ENCODE results near the gene PEX11G. TPM values are rescaled to one million over a fixed set of nuclear protein-coding genes. Genes with fewer than 3 reads are reported as not detected.

PEX11G gene
- total and polyA plus RNA-seq, 2 experiments from 2014 or later, result 2.2 TPM

DNA sequence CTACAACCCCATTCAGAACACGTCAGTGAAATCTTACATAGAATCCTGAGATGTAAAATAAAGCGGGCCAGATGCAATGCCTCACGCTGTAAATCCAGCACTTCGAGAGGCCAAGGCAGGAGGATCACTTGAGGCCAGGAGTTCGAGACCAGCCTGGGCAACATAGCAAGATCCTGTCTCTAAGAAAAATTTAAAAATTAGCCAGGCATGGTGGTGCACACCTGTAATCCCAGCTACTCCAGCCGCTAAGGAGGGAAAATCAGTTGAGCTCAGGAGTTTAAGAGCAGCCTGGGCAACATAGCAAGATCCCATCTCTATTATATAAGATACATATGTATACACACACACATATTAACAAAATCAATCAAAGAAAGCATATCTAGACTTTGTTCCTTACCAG, 41.2 kb downstream of the PEX11G start (continued):
- TF ChIP-seq, protein P1, sequence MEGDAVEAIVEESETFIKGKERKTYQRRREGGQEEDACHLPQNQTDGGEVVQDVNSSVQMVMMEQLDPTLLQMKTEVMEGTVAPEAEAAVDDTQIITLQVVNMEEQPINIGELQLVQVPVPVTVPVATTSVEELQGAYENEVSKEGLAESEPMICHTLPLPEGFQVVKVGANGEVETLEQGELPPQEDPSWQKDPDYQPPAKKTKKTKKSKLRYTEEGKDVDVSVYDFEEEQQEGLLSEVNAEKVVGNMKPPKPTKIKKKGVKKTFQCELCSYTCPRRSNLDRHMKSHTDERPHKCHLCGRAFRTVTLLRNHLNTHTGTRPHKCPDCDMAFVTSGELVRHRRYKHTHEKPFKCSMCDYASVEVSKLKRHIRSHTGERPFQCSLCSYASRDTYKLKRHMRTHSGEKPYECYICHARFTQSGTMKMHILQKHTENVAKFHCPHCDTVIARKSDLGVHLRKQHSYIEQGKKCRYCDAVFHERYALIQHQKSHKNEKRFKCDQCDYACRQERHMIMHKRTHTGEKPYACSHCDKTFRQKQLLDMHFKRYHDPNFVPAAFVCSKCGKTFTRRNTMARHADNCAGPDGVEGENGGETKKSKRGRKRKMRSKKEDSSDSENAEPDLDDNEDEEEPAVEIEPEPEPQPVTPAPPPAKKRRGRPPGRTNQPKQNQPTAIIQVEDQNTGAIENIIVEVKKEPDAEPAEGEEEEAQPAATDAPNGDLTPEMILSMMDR (conservative IDR thresholded peaks at IDR 0.05; ENCODE audit: low read depth in 2 of 2), result no peak
- TF ChIP-seq STAT1 (IDR thresholded peaks at IDR 0.05; ENCODE audit: unreplicated experiment) (no peak), EZH2phosphoT487 (IDR thresholded peaks at IDR 0.05; ENCODE audit: unreplicated experiment) (no peak)

DNA sequence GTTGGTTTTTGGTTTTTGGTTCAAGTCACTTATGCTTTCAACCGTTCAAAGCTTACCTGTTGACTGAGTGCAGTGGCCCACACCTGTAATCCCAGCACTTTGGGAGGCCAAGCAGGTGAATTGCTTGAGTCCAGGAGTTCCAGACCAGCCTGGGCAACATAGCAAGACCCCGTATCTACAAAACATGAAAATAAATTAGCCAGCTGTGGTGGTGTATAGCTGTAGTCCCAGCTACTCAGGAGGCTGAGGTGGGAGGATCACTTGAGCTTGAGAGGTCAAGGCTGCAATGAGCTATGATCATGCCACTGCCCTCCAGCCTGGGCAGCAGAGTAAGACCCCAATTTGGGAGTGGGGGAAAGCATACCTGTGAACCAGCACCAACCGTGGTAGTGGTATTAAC, 43.7 kb downstream of the PEX11G start:
- Histone ChIP-seq H3K4me2 (no peak overlapping the region), H3K27ac (ENCODE audit: low read depth) (no peak overlapping the region), H4K20me1 (replicated peaks; ENCODE audit: insufficient read depth) (no peaks in the 10 kb centered on the region), H3K4me3 (no peak overlapping the region), H3K27me3 (ENCODE audit: insufficient read depth) (no peaks in the 10 kb centered on the region), H3K4me1 (ENCODE audit: insufficient read depth) (no peaks in the 10 kb centered on the region), H3F3A (replicated peaks; ENCODE audit: low read depth) (no peaks in the 10 kb centered on the region), H3K79me2 (replicated peaks; ENCODE audit: insufficient read depth) (no peaks in the 10 kb centered on the region), H3K36me3 (ENCODE audit: insufficient read depth) (peaks cover 10% of the 10 kb centered on the region; the same call in 1 of the 2 replicates), H3K9me2 (ENCODE audit: insufficient read depth) (no peaks in the 10 kb centered on the region), H2AFZ (no peak overlapping the region)
- Mint-ChIP-seq H3K27ac (no peak overlapping the region), H3K4me1 (no peaks in the 10 kb centered on the region), H3K36me3 (ENCODE audit: low read depth) (peaks cover 77% of the 10 kb centered on the region), H3K9me3 (peaks cover 5% of the 10 kb centered on the region), H3K27me3 (ENCODE audit: insufficient read depth, low read depth, poor library complexity) (no peaks in the 10 kb centered on the region), H3K4me3 (no peak overlapping the region)
- no peak for DNase-seq (ENCODE audit: low spot score)
- ATAC-seq, result no peak
- TF ChIP-seq JUNB (IDR thresholded peaks at IDR 0.05; ENCODE audit: unreplicated experiment) (no peak), ZNF331 (CRISPR knock-in tag; IDR thresholded peaks at IDR 0.05; ENCODE audit: low read depth) (no peak), EZH2phosphoT487 (IDR thresholded peaks at IDR 0.05; ENCODE audit: unreplicated experiment) (no peak), STAT1 (IDR thresholded peaks at IDR 0.05; ENCODE audit: unreplicated experiment) (no peak), CREB1 (CRISPR knock-in tag; IDR thresholded peaks at IDR 0.05; ENCODE audit: low read depth) (no peak), POLR2AphosphoS5 (IDR thresholded peaks at IDR 0.05; ENCODE audit: low read depth) (no peak), EZH2 (IDR thresholded peaks at IDR 0.05; ENCODE audit: low read depth, unreplicated experiment) (no peak)
- TF ChIP-seq, protein P2, sequence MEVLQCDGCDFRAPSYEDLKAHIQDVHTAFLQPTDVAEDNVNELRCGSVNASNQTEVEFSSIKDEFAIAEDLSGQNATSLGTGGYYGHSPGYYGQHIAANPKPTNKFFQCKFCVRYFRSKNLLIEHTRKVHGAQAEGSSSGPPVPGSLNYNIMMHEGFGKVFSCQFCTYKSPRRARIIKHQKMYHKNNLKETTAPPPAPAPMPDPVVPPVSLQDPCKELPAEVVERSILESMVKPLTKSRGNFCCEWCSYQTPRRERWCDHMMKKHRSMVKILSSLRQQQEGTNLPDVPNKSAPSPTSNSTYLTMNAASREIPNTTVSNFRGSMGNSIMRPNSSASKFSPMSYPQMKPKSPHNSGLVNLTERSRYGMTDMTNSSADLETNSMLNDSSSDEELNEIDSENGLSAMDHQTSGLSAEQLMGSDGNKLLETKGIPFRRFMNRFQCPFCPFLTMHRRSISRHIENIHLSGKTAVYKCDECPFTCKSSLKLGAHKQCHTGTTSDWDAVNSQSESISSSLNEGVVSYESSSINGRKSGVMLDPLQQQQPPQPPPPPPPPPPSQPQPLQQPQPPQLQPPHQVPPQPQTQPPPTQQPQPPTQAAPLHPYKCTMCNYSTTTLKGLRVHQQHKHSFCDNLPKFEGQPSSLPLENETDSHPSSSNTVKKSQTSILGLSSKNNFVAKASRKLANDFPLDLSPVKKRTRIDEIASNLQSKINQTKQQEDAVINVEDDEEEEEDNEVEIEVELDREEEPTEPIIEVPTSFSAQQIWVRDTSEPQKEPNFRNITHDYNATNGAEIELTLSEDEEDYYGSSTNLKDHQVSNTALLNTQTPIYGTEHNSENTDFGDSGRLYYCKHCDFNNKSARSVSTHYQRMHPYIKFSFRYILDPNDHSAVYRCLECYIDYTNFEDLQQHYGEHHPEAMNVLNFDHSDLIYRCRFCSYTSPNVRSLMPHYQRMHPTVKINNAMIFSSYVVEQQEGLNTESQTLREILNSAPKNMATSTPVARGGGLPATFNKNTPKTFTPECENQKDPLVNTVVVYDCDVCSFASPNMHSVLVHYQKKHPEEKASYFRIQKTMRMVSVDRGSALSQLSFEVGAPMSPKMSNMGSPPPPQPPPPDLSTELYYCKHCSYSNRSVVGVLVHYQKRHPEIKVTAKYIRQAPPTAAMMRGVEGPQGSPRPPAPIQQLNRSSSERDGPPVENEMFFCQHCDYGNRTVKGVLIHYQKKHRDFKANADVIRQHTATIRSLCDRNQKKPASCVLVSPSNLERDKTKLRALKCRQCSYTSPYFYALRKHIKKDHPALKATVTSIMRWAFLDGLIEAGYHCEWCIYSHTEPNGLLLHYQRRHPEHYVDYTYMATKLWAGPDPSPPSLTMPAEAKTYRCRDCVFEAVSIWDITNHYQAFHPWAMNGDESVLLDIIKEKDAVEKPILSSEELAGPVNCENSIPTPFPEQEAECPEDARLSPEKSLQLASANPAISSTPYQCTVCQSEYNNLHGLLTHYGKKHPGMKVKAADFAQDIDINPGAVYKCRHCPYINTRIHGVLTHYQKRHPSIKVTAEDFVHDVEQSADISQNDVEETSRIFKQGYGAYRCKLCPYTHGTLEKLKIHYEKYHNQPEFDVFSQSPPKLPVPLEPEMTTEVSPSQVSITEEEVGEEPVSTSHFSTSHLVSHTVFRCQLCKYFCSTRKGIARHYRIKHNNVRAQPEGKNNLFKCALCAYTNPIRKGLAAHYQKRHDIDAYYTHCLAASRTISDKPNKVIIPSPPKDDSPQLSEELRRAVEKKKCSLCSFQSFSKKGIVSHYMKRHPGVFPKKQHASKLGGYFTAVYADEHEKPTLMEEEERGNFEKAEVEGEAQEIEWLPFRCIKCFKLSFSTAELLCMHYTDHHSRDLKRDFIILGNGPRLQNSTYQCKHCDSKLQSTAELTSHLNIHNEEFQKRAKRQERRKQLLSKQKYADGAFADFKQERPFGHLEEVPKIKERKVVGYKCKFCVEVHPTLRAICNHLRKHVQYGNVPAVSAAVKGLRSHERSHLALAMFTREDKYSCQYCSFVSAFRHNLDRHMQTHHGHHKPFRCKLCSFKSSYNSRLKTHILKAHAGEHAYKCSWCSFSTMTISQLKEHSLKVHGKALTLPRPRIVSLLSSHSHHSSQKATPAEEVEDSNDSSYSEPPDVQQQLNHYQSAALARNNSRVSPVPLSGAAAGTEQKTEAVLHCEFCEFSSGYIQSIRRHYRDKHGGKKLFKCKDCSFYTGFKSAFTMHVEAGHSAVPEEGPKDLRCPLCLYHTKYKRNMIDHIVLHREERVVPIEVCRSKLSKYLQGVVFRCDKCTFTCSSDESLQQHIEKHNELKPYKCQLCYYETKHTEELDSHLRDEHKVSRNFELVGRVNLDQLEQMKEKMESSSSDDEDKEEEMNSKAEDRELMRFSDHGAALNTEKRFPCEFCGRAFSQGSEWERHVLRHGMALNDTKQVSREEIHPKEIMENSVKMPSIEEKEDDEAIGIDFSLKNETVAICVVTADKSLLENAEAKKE (CRISPR knock-in tag; IDR thresholded peaks at IDR 0.05), result no peak
- TF ChIP-seq, protein P3, sequence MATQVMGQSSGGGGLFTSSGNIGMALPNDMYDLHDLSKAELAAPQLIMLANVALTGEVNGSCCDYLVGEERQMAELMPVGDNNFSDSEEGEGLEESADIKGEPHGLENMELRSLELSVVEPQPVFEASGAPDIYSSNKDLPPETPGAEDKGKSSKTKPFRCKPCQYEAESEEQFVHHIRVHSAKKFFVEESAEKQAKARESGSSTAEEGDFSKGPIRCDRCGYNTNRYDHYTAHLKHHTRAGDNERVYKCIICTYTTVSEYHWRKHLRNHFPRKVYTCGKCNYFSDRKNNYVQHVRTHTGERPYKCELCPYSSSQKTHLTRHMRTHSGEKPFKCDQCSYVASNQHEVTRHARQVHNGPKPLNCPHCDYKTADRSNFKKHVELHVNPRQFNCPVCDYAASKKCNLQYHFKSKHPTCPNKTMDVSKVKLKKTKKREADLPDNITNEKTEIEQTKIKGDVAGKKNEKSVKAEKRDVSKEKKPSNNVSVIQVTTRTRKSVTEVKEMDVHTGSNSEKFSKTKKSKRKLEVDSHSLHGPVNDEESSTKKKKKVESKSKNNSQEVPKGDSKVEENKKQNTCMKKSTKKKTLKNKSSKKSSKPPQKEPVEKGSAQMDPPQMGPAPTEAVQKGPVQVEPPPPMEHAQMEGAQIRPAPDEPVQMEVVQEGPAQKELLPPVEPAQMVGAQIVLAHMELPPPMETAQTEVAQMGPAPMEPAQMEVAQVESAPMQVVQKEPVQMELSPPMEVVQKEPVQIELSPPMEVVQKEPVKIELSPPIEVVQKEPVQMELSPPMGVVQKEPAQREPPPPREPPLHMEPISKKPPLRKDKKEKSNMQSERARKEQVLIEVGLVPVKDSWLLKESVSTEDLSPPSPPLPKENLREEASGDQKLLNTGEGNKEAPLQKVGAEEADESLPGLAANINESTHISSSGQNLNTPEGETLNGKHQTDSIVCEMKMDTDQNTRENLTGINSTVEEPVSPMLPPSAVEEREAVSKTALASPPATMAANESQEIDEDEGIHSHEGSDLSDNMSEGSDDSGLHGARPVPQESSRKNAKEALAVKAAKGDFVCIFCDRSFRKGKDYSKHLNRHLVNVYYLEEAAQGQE (IDR thresholded peaks at IDR 0.05; ENCODE audit: unreplicated experiment), result no peak
- TF ChIP-seq, protein P4, sequence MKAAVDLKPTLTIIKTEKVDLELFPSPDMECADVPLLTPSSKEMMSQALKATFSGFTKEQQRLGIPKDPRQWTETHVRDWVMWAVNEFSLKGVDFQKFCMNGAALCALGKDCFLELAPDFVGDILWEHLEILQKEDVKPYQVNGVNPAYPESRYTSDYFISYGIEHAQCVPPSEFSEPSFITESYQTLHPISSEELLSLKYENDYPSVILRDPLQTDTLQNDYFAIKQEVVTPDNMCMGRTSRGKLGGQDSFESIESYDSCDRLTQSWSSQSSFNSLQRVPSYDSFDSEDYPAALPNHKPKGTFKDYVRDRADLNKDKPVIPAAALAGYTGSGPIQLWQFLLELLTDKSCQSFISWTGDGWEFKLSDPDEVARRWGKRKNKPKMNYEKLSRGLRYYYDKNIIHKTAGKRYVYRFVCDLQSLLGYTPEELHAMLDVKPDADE (IDR thresholded peaks at IDR 0.05), result no peak

Measured in GM23338 (cell line).